Cardiac muscle cell (in vitro differentiated cells and primary cell): ENCODE data around the gene ELAVL1. TPM values are rescaled to one million over a fixed set of nuclear protein-coding genes. Genes with fewer than 3 reads are reported as not detected.

Experiments used
- DNase-seq, 2 donors: peaks; one replicate each; pipeline versions ENCODE4 v3.0.0 to v3.0.0-alpha.2; 2010 to 2017; ENCODE audit warnings: low read depth in 1 of 2, low spot score in 1 of 2
- H3K27ac ChIP-seq: fragments of 200-600 bp; sonication (generic); 2 replicates; pipeline ENCODE4 v1.5.1; 2016
- H3K27me3 ChIP-seq: fragments of 200-600 bp; sonication (generic); 2 replicates; pipeline ENCODE4 v1.6.0; 2016; ENCODE audit warnings: control low read depth
- H3K36me3 ChIP-seq: fragments of 200-600 bp; sonication (generic); 2 replicates; pipeline ENCODE4 v1.5.1; 2016; ENCODE audit warnings: control low read depth
- H3K4me1 ChIP-seq: fragments of 200-600 bp; sonication (generic); 2 replicates; pipeline ENCODE4 v1.8.1; 2017; ENCODE audit warnings: low read depth, mild to moderate bottlenecking, mixed run types
- H3K4me3 ChIP-seq: fragments of 200-600 bp; sonication (generic); 2 replicates; pipeline ENCODE4 v1.5.1; 2016; ENCODE audit warnings: mild to moderate bottlenecking
- H3K9me3 ChIP-seq: fragments of 200-600 bp; sonication (generic); 2 replicates; pipeline ENCODE4 v1.5.1; 2017; ENCODE audit warnings: low read depth, mild to moderate bottlenecking, control low read depth
- polyA plus RNA-seq: library from polyadenylated mRNA; unstranded; fragments of >200 nt; fragmentation: Nextera tagmentation; extraction: Ambion mirVana; gene quantifications from 2 replicates; pipeline ENCODE4 v1.2.1, GENCODE V29; 2016
- total RNA-seq: library from RNA; depleted of rRNA; stranded (reverse); fragments of >200 nt; gene quantifications from 2 replicates; pipeline ENCODE4 v1.2.3, GENCODE V29; 2016
- TF ChIP-seq, protein P1 (sequence below): IDR thresholded peaks from 2 replicates; pipeline ENCODE4 v1.5.1; 2012; ENCODE audit warnings: low read depth, mild to moderate bottlenecking, low read length

The ELAVL1 gene
- total and polyA plus RNA-seq, 2 experiments from 2014 or later = 66.5 to 104 TPM

- no peak for DNase-seq
- H3K4me3 ChIP-seq = no peak overlapping the region
- H3K9me3 ChIP-seq = no peaks in the 10 kb centered on the region
- no peaks in the 10 kb centered on the region for H3K27me3 ChIP-seq
- no peak overlapping the region for H3K27ac ChIP-seq
- TF ChIP-seq, protein P1, sequence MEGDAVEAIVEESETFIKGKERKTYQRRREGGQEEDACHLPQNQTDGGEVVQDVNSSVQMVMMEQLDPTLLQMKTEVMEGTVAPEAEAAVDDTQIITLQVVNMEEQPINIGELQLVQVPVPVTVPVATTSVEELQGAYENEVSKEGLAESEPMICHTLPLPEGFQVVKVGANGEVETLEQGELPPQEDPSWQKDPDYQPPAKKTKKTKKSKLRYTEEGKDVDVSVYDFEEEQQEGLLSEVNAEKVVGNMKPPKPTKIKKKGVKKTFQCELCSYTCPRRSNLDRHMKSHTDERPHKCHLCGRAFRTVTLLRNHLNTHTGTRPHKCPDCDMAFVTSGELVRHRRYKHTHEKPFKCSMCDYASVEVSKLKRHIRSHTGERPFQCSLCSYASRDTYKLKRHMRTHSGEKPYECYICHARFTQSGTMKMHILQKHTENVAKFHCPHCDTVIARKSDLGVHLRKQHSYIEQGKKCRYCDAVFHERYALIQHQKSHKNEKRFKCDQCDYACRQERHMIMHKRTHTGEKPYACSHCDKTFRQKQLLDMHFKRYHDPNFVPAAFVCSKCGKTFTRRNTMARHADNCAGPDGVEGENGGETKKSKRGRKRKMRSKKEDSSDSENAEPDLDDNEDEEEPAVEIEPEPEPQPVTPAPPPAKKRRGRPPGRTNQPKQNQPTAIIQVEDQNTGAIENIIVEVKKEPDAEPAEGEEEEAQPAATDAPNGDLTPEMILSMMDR = no peak
- no peaks in the 10 kb centered on the region for H3K4me1 ChIP-seq
- H3K36me3 ChIP-seq = peaks cover 34% of the 10 kb centered on the region
These were observed 37.2 kb downstream of the ELAVL1 start for GRCh38 chr19:7968008-7968795.

GRCh38 chr19:7965921-7966665 lies 39.3 kb downstream of the ELAVL1 start:
- Histone ChIP-seq H3K27me3 (no peaks in the 10 kb centered on the region), H3K36me3 (peaks cover 41% of the 10 kb centered on the region), H3K4me3 (no peak overlapping the region), H3K27ac (no peak overlapping the region), H3K9me3 (no peaks in the 10 kb centered on the region), H3K4me1 (no peaks in the 10 kb centered on the region)
- no peak for DNase-seq
- TF ChIP-seq, protein P1 = no peak

GRCh38 chr19:7965259-7965841 lies 40.1 kb downstream of the ELAVL1 start:
- TF ChIP-seq, protein P1 = no peak
- Histone ChIP-seq H3K27ac (no peak overlapping the region), H3K9me3 (no peaks in the 10 kb centered on the region), H3K36me3 (peaks cover 48% of the 10 kb centered on the region), H3K4me1 (no peaks in the 10 kb centered on the region), H3K4me3 (no peak overlapping the region), H3K27me3 (no peaks in the 10 kb centered on the region)
- DNase-seq = no peak

- Histone ChIP-seq H3K27me3 (no peaks in the 10 kb centered on the region), H3K4me3 (no peak overlapping the region), H3K4me1 (no peaks in the 10 kb centered on the region), H3K36me3 (peaks cover 48% of the 10 kb centered on the region), H3K9me3 (no peaks in the 10 kb centered on the region), H3K27ac (peak overlapping the region; percentile 28)
- TF ChIP-seq, protein P1 = no peak
- no peak for DNase-seq
These were observed 41.9 kb downstream of the ELAVL1 start for GRCh38 chr19:7963566-7963965.

DNA sequence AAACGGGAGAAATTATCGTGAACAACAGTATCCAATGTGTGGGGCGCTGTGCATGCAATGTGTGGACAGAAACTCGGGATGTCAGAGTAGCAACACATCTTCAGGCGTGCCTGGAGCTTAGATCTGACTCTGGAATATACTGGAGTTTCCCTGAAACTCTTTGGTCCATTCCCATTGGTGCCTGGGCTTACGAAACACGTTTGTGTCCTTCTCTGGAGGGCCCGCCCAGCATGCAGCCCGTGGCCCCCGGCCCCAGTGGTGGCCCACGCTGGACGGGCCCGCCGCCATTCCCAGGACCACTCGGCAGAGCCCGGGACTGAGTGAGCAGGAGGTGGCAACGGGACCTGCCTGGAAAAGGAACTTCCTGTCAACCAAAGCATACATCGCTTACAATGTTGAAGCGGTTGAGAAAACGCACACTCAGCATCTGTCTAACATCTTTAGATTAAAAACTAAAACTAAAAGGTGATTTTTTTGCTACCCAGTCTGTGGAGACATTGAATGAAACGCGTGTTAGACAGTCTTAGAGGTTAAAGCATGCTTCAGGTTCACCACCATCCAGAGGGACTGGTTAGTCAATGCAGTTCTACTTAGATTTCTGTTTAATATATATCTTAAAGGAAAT lies 42.7 kb downstream of the ELAVL1 start:
- TF ChIP-seq, protein P1 = no peak
- peaks cover 48% of the 10 kb centered on the region for H3K36me3 ChIP-seq
- H3K9me3 ChIP-seq = no peaks in the 10 kb centered on the region
- no peaks in the 10 kb centered on the region for H3K27me3 ChIP-seq
- H3K4me3 ChIP-seq = no peak overlapping the region
- DNase-seq = no peak
- H3K4me1 ChIP-seq = no peaks in the 10 kb centered on the region
- no peak overlapping the region for H3K27ac ChIP-seq
